GM12874 (cell line): Measurements from ENCODE around the gene TBCD.

Experiments
- CTCF ChIP-seq: IDR thresholded peaks from 2 replicates; pipeline ENCODE4 v1.5.1; 2011; ENCODE audit warnings: low read depth, mild to moderate bottlenecking, control low read depth, low read length, moderate library complexity; ENCODE audit not compliant: insufficient read depth

TBCD gene

GRCh38 chr17:82844796-82845162 lies 92.9 kb downstream of the TBCD start:
- TF ChIP-seq CTCF = no peak

- no peak for TF ChIP-seq CTCF
Measured at GRCh38 chr17:82845163-82845807, 93.4 kb downstream of the TBCD start.

GRCh38 chr17:82846061-82846691 lies 94.3 kb downstream of the TBCD start:
- no peak for TF ChIP-seq CTCF

- no peak for TF ChIP-seq CTCF
Measured at GRCh38 chr17:82848022-82848592, 96.2 kb downstream of the TBCD start.

- no peak for TF ChIP-seq CTCF
Measured at GRCh38 chr17:82849076-82849945, 97.4 kb downstream of the TBCD start.

- TF ChIP-seq CTCF = no peak
Measured at GRCh38 chr17:82851381-82851780, 99.5 kb downstream of the TBCD start.

GRCh38 chr17:82854226-82854625 lies 102.4 kb downstream of the TBCD start:
- no peak for TF ChIP-seq CTCF
